NCI-H146 treated with DMSO at 0.1 percent for 48 hours (cell line): ENCODE measurements around the gene LRRFIP1.
A peak's percentile ranks its signal among the peaks of the same experiment; 100 is the strongest.

Experiments used
- DNase-seq: peaks from one replicate; lab custom pipeline; 2025; ENCODE audit not compliant: unreplicated experiment; lab: John Stamatoyannopoulos, UW

LRRFIP1 gene

GRCh38 chr2:237721458-237721857 is 94.1 kb downstream of the LRRFIP1 start:
- DNase-seq: no peak

- DNase-seq: no peak
These were observed 95.2 kb downstream of the LRRFIP1 start for GRCh38 chr2:237722616-237723015.

- DNase-seq: no peak
These were observed 95.6 kb downstream of the LRRFIP1 start for GRCh38 chr2:237723023-237723422.

- DNase-seq: peak; percentile 22
These were observed 96.2 kb downstream of the LRRFIP1 start for GRCh38 chr2:237723602-237724001.

- peak; percentile 19 for DNase-seq
These were observed 97.6 kb downstream of the LRRFIP1 start for GRCh38 chr2:237724811-237725478.

GRCh38 chr2:237725661-237726060 is 98.3 kb downstream of the LRRFIP1 start:
- DNase-seq: no peak

GRCh38 chr2:237726401-237726830 is 99.0 kb downstream of the LRRFIP1 start:
- DNase-seq: peak; percentile 97

- no peak for DNase-seq
These were observed 100.0 kb downstream of the LRRFIP1 start for GRCh38 chr2:237727363-237727762.

GRCh38 chr2:237729681-237730475 is 102.5 kb downstream of the LRRFIP1 start:
- DNase-seq: no peak

GRCh38 chr2:237731663-237732062 is 104.3 kb downstream of the LRRFIP1 start:
- DNase-seq: no peak

GRCh38 chr2:237732070-237732469 is 104.7 kb downstream of the LRRFIP1 start:
- no peak for DNase-seq

GRCh38 chr2:237732790-237733381 is 105.5 kb downstream of the LRRFIP1 start:
- DNase-seq: no peak

- DNase-seq: peak; percentile 81
These were observed 106.4 kb downstream of the LRRFIP1 start for GRCh38 chr2:237733677-237734300.

GRCh38 chr2:237734905-237735623 is 107.7 kb downstream of the LRRFIP1 start:
- no peak for DNase-seq

- no peak for DNase-seq
These were observed 108.4 kb downstream of the LRRFIP1 start for GRCh38 chr2:237735798-237736197.

GRCh38 chr2:237736783-237737182 is 109.4 kb downstream of the LRRFIP1 start:
- DNase-seq: no peak

GRCh38 chr2:237737196-237737865 is 109.9 kb downstream of the LRRFIP1 start:
- no peak for DNase-seq

GRCh38 chr2:237738255-237738654 is 110.9 kb downstream of the LRRFIP1 start:
- no peak for DNase-seq

GRCh38 chr2:237739101-237739500 is 111.7 kb downstream of the LRRFIP1 start:
- DNase-seq: no peak

GRCh38 chr2:237742191-237742590 is 114.8 kb downstream of the LRRFIP1 start:
- no peak for DNase-seq
